CD4-positive, alpha-beta memory T cell (primary cell): Measurements from ENCODE around the gene LMTK2. TPM values are rescaled to one million over a fixed set of nuclear protein-coding genes. Genes with fewer than 3 reads are reported as not detected.

Experiments
- CTCF ChIA-PET: fragments of 350-600 bp; sonication (Branson Sonifier 250); formaldehyde crosslinking; loops from one replicate; lab custom pipeline; 2021; ENCODE audit warnings: inconsistent platforms; ENCODE audit not compliant: partially characterized antibody; lab: Charles Lee
- POLR2A ChIA-PET: fragments of 350-600 bp; sonication (Branson Sonifier 250); formaldehyde crosslinking; loops from one replicate; lab custom pipeline; 2021; ENCODE audit not compliant: partially characterized antibody; lab: Charles Lee
- DNase-seq, 5 donors: peaks; one replicate each; pipeline versions ENCODE4 v3.0.0 to v3.0.0-alpha.2; 2020 to 2022; ENCODE audit warnings: mixed read lengths in 1 of 5
- H3K27ac ChIP-seq: one replicate; pipeline ENCODE4 v1.7.0; 2013; ENCODE audit warnings: low read depth, low read length
- H3K27me3 ChIP-seq: 2 replicates; pipeline ENCODE4 v1.7.0; 2013; ENCODE audit warnings: mild to moderate bottlenecking, low read length, moderate library complexity; ENCODE audit not compliant: insufficient read depth
- H3K36me3 ChIP-seq: 2 replicates; pipeline ENCODE4 v1.7.0; 2013; ENCODE audit warnings: mild to moderate bottlenecking, low read length, moderate library complexity; ENCODE audit not compliant: insufficient read depth
- H3K4me1 ChIP-seq: 2 replicates; pipeline ENCODE4 v1.7.0; 2013; ENCODE audit warnings: mild to moderate bottlenecking, low read length, moderate library complexity; ENCODE audit not compliant: insufficient read depth
- H3K4me3 ChIP-seq, 2 donors: one replicate each; pipeline ENCODE4 v1.7.0; 2013; ENCODE audit warnings: low read length in 2 of 2, mild to moderate bottlenecking in 1 of 2
- H3K9me3 ChIP-seq, 2 donors: one replicate each; pipeline ENCODE4 v1.7.0; 2013; ENCODE audit warnings: low read length in 2 of 2, control low read depth in 1 of 2; ENCODE audit not compliant: control insufficient read depth in 1 of 2
- H3K27ac Mint-ChIP-seq, 7 donors: one replicate each; pipeline ENCODE4 v1.8.0; 2020 to 2021; ENCODE audit warnings: mixed read lengths in 7 of 7, mild to moderate bottlenecking in 6 of 7, inconsistent platforms in 3 of 7, moderate library complexity in 3 of 7
- H3K27me3 Mint-ChIP-seq, 2 donors: one replicate each; pipeline ENCODE4 v1.8.0; 2020 to 2021; ENCODE audit warnings: mixed read lengths in 2 of 2
- H3K36me3 Mint-ChIP-seq, 2 donors: one replicate each; pipeline ENCODE4 v1.8.0; 2020 to 2021; ENCODE audit warnings: mixed read lengths in 2 of 2, inconsistent platforms in 1 of 2, mild to moderate bottlenecking in 1 of 2
- H3K4me1 Mint-ChIP-seq, 4 donors: one replicate each; pipeline ENCODE4 v1.8.0; 2020 to 2021; ENCODE audit warnings: mixed read lengths in 4 of 4, mild to moderate bottlenecking in 1 of 4
- H3K4me3 Mint-ChIP-seq, 8 donors: one replicate each; pipeline ENCODE4 v1.8.0; 2020 to 2021; ENCODE audit warnings: mixed read lengths in 8 of 8, mild to moderate bottlenecking in 7 of 8, moderate library complexity in 6 of 8, inconsistent platforms in 3 of 8
- H3K9me3 Mint-ChIP-seq, 8 donors: one replicate each; pipeline ENCODE4 v1.8.0; 2020 to 2021; ENCODE audit warnings: mixed read lengths in 8 of 8, mild to moderate bottlenecking in 5 of 8, inconsistent platforms in 3 of 8, moderate library complexity in 1 of 8
- intact Hi-C: fragments of 100-400 bp; cut with micrococcal nuclease; formaldehyde crosslinking; loops from one replicate; pipeline ENCODE4 v1.15.1; 2023
- polyA plus RNA-seq, 2 donors: library from polyadenylated mRNA; unstranded; fragments of 300-500 nt; fragmentation: Illumina TruSeq; gene quantifications; one replicate each; pipeline ENCODE4 v1.2.3, GENCODE V29; 2021
- total RNA-seq, 2 experiments: library from RNA; stranded (reverse); gene quantifications; one replicate each; pipeline ENCODE4 v1.2.3, GENCODE V29; 2021

Gene LMTK2
- total and polyA plus RNA-seq, 4 experiments from 2014 or later: 0.76 to 26.6 (median 13.7) TPM

DNA sequence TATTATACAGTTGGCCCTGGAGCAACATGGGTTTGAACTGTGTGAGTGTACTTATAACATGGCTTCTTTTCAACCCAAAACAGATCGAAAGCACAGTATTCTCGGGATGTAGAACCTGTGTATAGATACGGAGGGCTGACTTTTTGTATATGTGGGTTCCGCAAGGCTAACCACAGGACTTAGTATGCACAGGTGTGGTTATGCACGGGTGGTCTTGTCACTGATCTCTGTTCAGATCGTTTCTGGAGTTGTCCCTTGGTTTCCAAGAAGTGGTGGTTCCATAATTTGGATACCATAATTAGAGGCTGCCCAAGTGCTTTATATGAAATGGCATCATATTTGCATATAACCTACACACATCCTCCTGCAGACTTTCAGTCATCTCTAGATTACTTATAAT, 93.7 kb downstream of the LMTK2 start:
- H3K27me3 ChIP-seq: no peaks in the 10 kb centered on the region
- DNase-seq: no peak
- Mint-ChIP-seq H3K27ac (peak overlapping the region in 2 of 7 donors; percentile 59 to 63), H3K9me3 (peaks cover 0 to 7% (median 1%) of the 10 kb centered on the region in 8 donors), H3K4me3 (no peak overlapping the region), H3K4me1 (peaks cover 26 to 48% (median 41%) of the 10 kb centered on the region in 4 donors), H3K36me3 (peaks cover 42 to 48% of the 10 kb centered on the region in 2 donors), H3K27me3 (no peaks in the 10 kb centered on the region)
- intact Hi-C loops: loop anchor here (5.0 kb wide), 1 partner anchor 52 kb away; the partner anchor contains the start of gene TECPR1
- H3K36me3 ChIP-seq: peaks cover 16% of the 10 kb centered on the region
- POLR2A ChIA-PET: no interaction called here
- no peak overlapping the region for H3K4me3 ChIP-seq
- no peaks in the 10 kb centered on the region for H3K9me3 ChIP-seq
- CTCF ChIA-PET: interaction anchor here (2.6 kb wide), 1 partner anchor 32 kb away, joined by 9 read pairs; no protein-coding TSS in a partner anchor
- H3K4me1 ChIP-seq: peaks cover 44% of the 10 kb centered on the region
- H3K27ac ChIP-seq: no peak overlapping the region

DNA sequence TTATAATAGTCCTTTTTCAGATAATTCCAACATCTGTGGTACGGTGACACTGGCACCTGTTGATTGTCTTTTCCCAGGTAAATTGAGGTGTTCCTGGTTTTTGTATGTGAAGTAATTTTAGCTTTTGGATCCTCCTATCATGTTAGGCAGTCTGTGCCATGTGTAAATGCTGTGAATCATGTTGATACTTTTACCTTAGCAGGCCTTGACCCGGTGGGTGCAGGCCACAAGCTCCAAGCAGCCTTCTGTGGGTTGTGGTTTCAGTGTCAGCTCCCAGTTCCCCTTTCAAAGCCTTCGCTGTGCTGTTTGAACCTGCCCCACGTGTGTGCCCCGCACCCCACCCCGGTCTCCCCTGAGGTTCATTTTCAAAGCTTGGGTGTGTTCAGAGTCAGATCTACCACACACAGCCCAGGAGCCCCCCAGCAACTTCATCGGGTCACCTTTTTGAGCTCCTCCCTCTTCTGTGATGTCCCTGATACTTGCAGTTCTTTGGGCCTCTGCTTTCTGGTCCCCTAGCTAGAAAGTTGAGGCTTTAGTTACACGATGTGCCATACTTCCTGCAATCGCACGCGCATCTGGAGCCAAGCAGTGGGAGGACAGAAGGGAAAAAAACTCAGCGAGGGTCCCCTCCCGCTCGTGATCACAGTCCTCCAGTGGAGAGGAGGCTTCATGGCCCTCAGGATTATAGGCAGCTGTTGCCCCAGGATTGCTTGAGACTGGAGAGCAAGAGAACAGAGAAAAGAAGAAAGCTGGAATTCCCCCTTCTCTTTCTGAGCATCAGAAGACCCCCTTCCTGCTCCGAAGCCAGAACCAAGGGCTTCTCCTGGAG, 95.9 kb downstream of the LMTK2 start:
- Histone ChIP-seq H3K4me3 (peak overlapping the region in 1 of 2 donors; percentile 14), H3K4me1 (peaks cover 44% of the 10 kb centered on the region), H3K9me3 (no peaks in the 10 kb centered on the region), H3K27me3 (no peaks in the 10 kb centered on the region), H3K36me3 (peaks cover 26% of the 10 kb centered on the region), H3K27ac (peak overlapping the region; percentile 2)
- POLR2A ChIA-PET: interaction anchor here (0.7 to 2.7 kb wide), 4 partner anchors 10 to 330 kb away, joined by 3 to 34 read pairs (median 4); partner anchors contain the start of genes ASNS and TECPR1
- Mint-ChIP-seq H3K4me3 (peak overlapping the region; percentile 57 to 82 (median 76)), H3K9me3 (peaks cover 0 to 5% (median 1%) of the 10 kb centered on the region in 8 donors), H3K36me3 (peaks cover 44 to 54% of the 10 kb centered on the region in 2 donors), H3K4me1 (peaks cover 25 to 53% (median 40%) of the 10 kb centered on the region in 4 donors), H3K27ac (peak overlapping the region; percentile 43 to 93 (median 88)), H3K27me3 (no peaks in the 10 kb centered on the region)
- CTCF ChIA-PET: interaction anchor here (0.8 to 2.6 kb wide), 4 partner anchors 34 to 227 kb away, joined by 3 to 9 read pairs (median 4); partner anchors contain the start of gene LMTK2
- peak; percentile 56 to 72 (median 66) for DNase-seq
- intact Hi-C loops: loop anchor here (2.0 to 5.0 kb wide), 2 partner anchors 50 to 78 kb away; partner anchors contain the start of genes BRI3 and TECPR1

DNA sequence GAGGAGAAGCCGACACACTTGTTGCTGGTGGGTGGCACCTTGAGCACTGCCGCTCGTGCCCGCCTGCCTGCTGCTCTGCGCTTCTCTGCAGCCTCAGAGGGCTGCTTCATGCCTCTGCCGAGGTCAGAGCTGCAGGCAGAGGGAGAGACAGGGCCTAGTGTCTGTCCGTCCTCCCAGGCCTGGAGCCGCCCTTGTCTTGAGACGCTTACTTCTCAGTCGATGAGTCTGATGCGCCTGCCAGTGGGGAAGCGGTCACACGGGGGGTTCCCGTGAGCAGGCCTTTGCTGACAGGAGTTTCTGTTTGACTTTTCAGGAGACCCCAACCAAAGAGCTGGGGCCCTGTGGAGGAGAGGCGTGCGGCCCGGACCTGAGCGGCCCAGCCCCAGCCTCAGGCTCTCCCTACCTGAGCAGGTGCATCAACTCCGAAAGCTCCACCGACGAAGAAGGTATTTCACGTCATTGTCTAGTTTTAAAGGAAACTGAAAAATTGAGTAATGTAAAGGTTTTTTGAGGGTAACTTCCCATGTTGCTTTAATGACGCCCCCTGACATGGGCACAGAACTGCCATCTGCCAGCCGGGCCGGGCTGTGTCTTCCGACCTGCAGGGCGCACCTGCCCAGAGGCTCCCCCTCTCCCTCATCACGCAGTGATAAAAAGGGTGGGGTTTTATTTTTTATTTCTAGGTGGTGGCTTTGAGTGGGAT, 96.8 kb downstream of the LMTK2 start:
- DNase-seq: no peak
- peaks cover 26% of the 10 kb centered on the region for H3K36me3 ChIP-seq
- no peaks in the 10 kb centered on the region for H3K9me3 ChIP-seq
- peaks cover 0 to 4% (median 0%) of the 10 kb centered on the region in 8 donors for H3K9me3 Mint-ChIP-seq
- ChIA-PET POLR2A (interaction anchor here (0.7 to 2.7 kb wide), 3 partner anchors 15 to 331 kb away, joined by 3 to 34 read pairs (median 3); partner anchors contain the start of genes ASNS and TECPR1), CTCF (interaction anchor here (1.8 kb wide), 1 partner anchor 97 kb away, joined by 6 read pairs; the partner anchor contains the start of gene LMTK2)
- no peak overlapping the region for H3K4me3 ChIP-seq
- H3K4me3 Mint-ChIP-seq: peak overlapping the region in 4 of 8 donors; percentile 4 to 80 (median 70)
- H3K27me3 Mint-ChIP-seq: no peaks in the 10 kb centered on the region
- H3K27ac Mint-ChIP-seq: peak overlapping the region in 2 of 7 donors; percentile 35 to 46
- intact Hi-C loops: loop anchor here (2.0 to 5.0 kb wide), 2 partner anchors 49 to 77 kb away; partner anchors contain the start of genes BRI3 and TECPR1
- no peak overlapping the region for H3K27ac ChIP-seq
- H3K4me1 Mint-ChIP-seq: peaks cover 25 to 53% (median 40%) of the 10 kb centered on the region in 4 donors
- peaks cover 40 to 47% of the 10 kb centered on the region in 2 donors for H3K36me3 Mint-ChIP-seq
- H3K4me1 ChIP-seq: peaks cover 44% of the 10 kb centered on the region
- H3K27me3 ChIP-seq: no peaks in the 10 kb centered on the region

DNA sequence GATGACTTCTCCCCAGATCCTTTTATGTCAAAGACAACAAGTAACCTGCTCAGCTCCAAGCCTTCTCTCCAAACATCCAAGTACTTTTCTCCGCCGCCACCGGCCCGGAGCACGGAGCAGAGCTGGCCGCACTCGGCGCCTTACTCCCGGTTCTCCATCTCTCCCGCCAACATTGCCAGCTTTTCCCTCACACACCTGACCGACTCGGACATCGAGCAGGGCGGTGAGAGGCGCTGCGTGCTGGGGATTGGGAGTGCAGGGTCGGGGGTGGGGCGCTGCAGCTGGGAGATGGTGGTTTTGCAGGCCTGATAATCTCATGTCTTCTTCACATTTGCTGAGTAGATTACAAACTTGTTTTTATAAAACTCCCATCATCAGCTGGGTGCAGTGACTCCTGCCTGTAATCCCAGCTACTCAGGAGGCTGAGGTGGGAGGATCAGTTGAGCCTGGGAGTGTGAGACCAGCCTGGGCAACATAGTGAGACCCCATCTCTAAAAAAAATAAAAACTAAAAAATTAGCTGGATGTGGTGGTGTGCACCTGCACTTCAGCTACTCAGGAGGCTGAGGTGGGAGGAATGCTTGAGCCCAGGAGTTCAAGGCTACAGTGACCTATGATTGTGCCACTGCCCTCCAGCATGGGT, 97.4 kb downstream of the LMTK2 start:
- Histone ChIP-seq H3K27me3 (no peaks in the 10 kb centered on the region), H3K27ac (no peak overlapping the region), H3K9me3 (no peaks in the 10 kb centered on the region), H3K36me3 (peaks cover 26% of the 10 kb centered on the region), H3K4me3 (no peak overlapping the region), H3K4me1 (peaks cover 44% of the 10 kb centered on the region)
- peaks cover 25 to 53% (median 39%) of the 10 kb centered on the region in 4 donors for H3K4me1 Mint-ChIP-seq
- intact Hi-C loops: loop anchor here (2.0 to 5.0 kb wide), 2 partner anchors 48 to 77 kb away; partner anchors contain the start of genes BRI3 and TECPR1
- H3K4me3 Mint-ChIP-seq: peak overlapping the region in 3 of 8 donors; percentile 4 to 62 (median 58)
- DNase-seq: no peak
- ChIA-PET POLR2A (interaction anchor here (0.7 to 2.7 kb wide), 2 partner anchors 16 to 47 kb away, joined by 3 to 34 read pairs; partner anchors contain the start of gene TECPR1), CTCF (interaction anchor here (1.8 kb wide), 1 partner anchor 98 kb away, joined by 6 read pairs; the partner anchor contains the start of gene LMTK2)
- H3K36me3 Mint-ChIP-seq: peaks cover 38 to 40% of the 10 kb centered on the region in 2 donors
- no peaks in the 10 kb centered on the region for H3K27me3 Mint-ChIP-seq
- peaks cover 0 to 3% (median 0%) of the 10 kb centered on the region in 8 donors for H3K9me3 Mint-ChIP-seq
- peak overlapping the region in 2 of 7 donors; percentile 35 to 46 for H3K27ac Mint-ChIP-seq

GRCh38 chr7:98204670-98205069, 98.0 kb downstream of the LMTK2 start:
- CTCF ChIA-PET: no interaction called here
- Mint-ChIP-seq H3K27me3 (no peaks in the 10 kb centered on the region), H3K4me1 (peaks cover 25 to 55% (median 41%) of the 10 kb centered on the region in 4 donors), H3K27ac (peak overlapping the region in 1 of 7 donors; percentile 35), H3K4me3 (no peak overlapping the region), H3K9me3 (no peaks in the 10 kb centered on the region), H3K36me3 (peaks cover 34 to 36% of the 10 kb centered on the region in 2 donors)
- POLR2A ChIA-PET: interaction anchor here (2.7 kb wide), 1 partner anchor 46 kb away, joined by 34 read pairs; the partner anchor contains the start of gene TECPR1
- Histone ChIP-seq H3K4me3 (no peak overlapping the region), H3K27ac (no peak overlapping the region), H3K36me3 (peaks cover 26% of the 10 kb centered on the region), H3K9me3 (no peaks in the 10 kb centered on the region), H3K4me1 (peaks cover 44% of the 10 kb centered on the region), H3K27me3 (no peaks in the 10 kb centered on the region)
- intact Hi-C loops: loop anchor here (5.0 kb wide), 1 partner anchor 48 kb away; the partner anchor contains the start of gene TECPR1
- DNase-seq: no peak

- no peaks in the 10 kb centered on the region for H3K27me3 Mint-ChIP-seq
- Histone ChIP-seq H3K9me3 (no peaks in the 10 kb centered on the region), H3K27ac (no peak overlapping the region), H3K4me3 (no peak overlapping the region), H3K4me1 (peaks cover 41% of the 10 kb centered on the region), H3K36me3 (peaks cover 26% of the 10 kb centered on the region), H3K27me3 (no peaks in the 10 kb centered on the region)
- ChIA-PET CTCF (no interaction called here), POLR2A (no interaction called here)
- DNase-seq: no peak
- peaks cover 28 to 33% of the 10 kb centered on the region in 2 donors for H3K36me3 Mint-ChIP-seq
- H3K27ac Mint-ChIP-seq: no peak overlapping the region
- H3K4me3 Mint-ChIP-seq: peak overlapping the region in 2 of 8 donors; percentile 46 to 48
- intact Hi-C loops: no loop called here
- peaks cover 21 to 54% (median 40%) of the 10 kb centered on the region in 4 donors for H3K4me1 Mint-ChIP-seq
- peaks cover 0 to 4% (median 0%) of the 10 kb centered on the region in 8 donors for H3K9me3 Mint-ChIP-seq
These were observed 98.6 kb downstream of the LMTK2 start for GRCh38 chr7:98205162-98205845.
